Measurements from ENCODE around the gene HELLS.
"Not testable (repeated sequence)": the region's sequence is repeated elsewhere in the genome, so short reads cannot be mapped to it uniquely, and the experiment has no call there.

The HELLS gene

GRCh38 chr10:94546901-94547185 is 1.3 kb downstream of the HELLS start:
- peaks cover 14% of the 10 kb centered on the region for H3K4me1 ChIP-seq (ENCODE audit: control insufficient read depth, low read depth, low read length)
- H3K4me3 ChIP-seq (ENCODE audit: low read length), result peak overlapping the region; percentile 90
- H3K27ac ChIP-seq (ENCODE audit: low read length), result no peak overlapping the region
- H3K36me3 ChIP-seq (ENCODE audit: control insufficient read depth, low read depth, low read length), result peaks cover 38% of the 10 kb centered on the region
- peak overlapping the region; percentile 95 for H3K9ac ChIP-seq (ENCODE audit: low read length)
- H3K9me3 ChIP-seq (ENCODE audit: control insufficient read depth, low read depth, low read length), result no peaks in the 10 kb centered on the region
- H3K27me3 ChIP-seq (ENCODE audit: control insufficient read depth, insufficient read depth, low read length), result no peaks in the 10 kb centered on the region

- Histone ChIP-seq H3K27me3 (ENCODE audit: control insufficient read depth, insufficient read depth, low read length) (no peaks in the 10 kb centered on the region), H3K27ac (ENCODE audit: low read length) (no peak overlapping the region), H3K9ac (ENCODE audit: low read length) (peak overlapping the region; percentile 38), H3K4me1 (ENCODE audit: control insufficient read depth, low read depth, low read length) (peaks cover 14% of the 10 kb centered on the region), H3K9me3 (ENCODE audit: control insufficient read depth, low read depth, low read length) (no peaks in the 10 kb centered on the region), H3K36me3 (ENCODE audit: control insufficient read depth, low read depth, low read length) (peaks cover 50% of the 10 kb centered on the region), H3K4me3 (ENCODE audit: low read length) (peak overlapping the region; percentile 44)
These were observed 3.6 kb downstream of the HELLS start for GRCh38 chr10:94549221-94549620.

GRCh38 chr10:94567714-94568307 is 22.2 kb downstream of the HELLS start:
- H3K36me3 ChIP-seq (ENCODE audit: control insufficient read depth, low read depth, low read length), result peaks cover 92% of the 10 kb centered on the region
- H3K27ac ChIP-seq (ENCODE audit: low read length), result not testable (repeated sequence)

GRCh38 chr10:94571081-94571480 is 25.5 kb downstream of the HELLS start:
- H3K9ac ChIP-seq (ENCODE audit: low read length), result no peak overlapping the region
- no peaks in the 10 kb centered on the region for H3K4me1 ChIP-seq (ENCODE audit: control insufficient read depth, low read depth, low read length)
- no peaks in the 10 kb centered on the region for H3K9me3 ChIP-seq (ENCODE audit: control insufficient read depth, low read depth, low read length)
- H3K36me3 ChIP-seq (ENCODE audit: control insufficient read depth, low read depth, low read length), result peaks cover 86% of the 10 kb centered on the region
- no peak overlapping the region for H3K4me3 ChIP-seq (ENCODE audit: low read length)
- H3K27ac ChIP-seq (ENCODE audit: low read length), result no peak overlapping the region
- H3K27me3 ChIP-seq (ENCODE audit: control insufficient read depth, insufficient read depth, low read length), result no peaks in the 10 kb centered on the region

More at GRCh38 chr10:94567714-94568307, 22.2 kb downstream of the HELLS start:
- not testable (repeated sequence) for H3K9me3 ChIP-seq (ENCODE audit: control insufficient read depth, low read depth, low read length); H3K4me1 ChIP-seq (ENCODE audit: control insufficient read depth, low read depth, low read length); H3K9ac ChIP-seq (ENCODE audit: low read length); H3K4me3 ChIP-seq (ENCODE audit: low read length); H3K27me3 ChIP-seq (ENCODE audit: control insufficient read depth, insufficient read depth, low read length)

- Histone ChIP-seq H3K4me1 (ENCODE audit: control insufficient read depth, low read depth, low read length) (no peaks in the 10 kb centered on the region), H3K9me3 (ENCODE audit: control insufficient read depth, low read depth, low read length) (no peaks in the 10 kb centered on the region), H3K36me3 (ENCODE audit: control insufficient read depth, low read depth, low read length) (peaks cover 86% of the 10 kb centered on the region), H3K4me3 (ENCODE audit: low read length) (no peak overlapping the region), H3K9ac (ENCODE audit: low read length) (no peak overlapping the region), H3K27ac (ENCODE audit: low read length) (no peak overlapping the region), H3K27me3 (ENCODE audit: control insufficient read depth, insufficient read depth, low read length) (no peaks in the 10 kb centered on the region)
These were observed 25.9 kb downstream of the HELLS start for GRCh38 chr10:94571528-94571927.

- H3K27ac ChIP-seq (ENCODE audit: low read length), result no peak overlapping the region
- no peaks in the 10 kb centered on the region for H3K4me1 ChIP-seq (ENCODE audit: control insufficient read depth, low read depth, low read length)
- peaks cover 69% of the 10 kb centered on the region for H3K36me3 ChIP-seq (ENCODE audit: control insufficient read depth, low read depth, low read length)
- no peak overlapping the region for H3K4me3 ChIP-seq (ENCODE audit: low read length)
- H3K9me3 ChIP-seq (ENCODE audit: control insufficient read depth, low read depth, low read length), result no peaks in the 10 kb centered on the region
- H3K9ac ChIP-seq (ENCODE audit: low read length), result no peak overlapping the region
- no peaks in the 10 kb centered on the region for H3K27me3 ChIP-seq (ENCODE audit: control insufficient read depth, insufficient read depth, low read length)
These were observed 33.2 kb downstream of the HELLS start for GRCh38 chr10:94578790-94579189.

- peaks cover 66% of the 10 kb centered on the region for H3K36me3 ChIP-seq (ENCODE audit: control insufficient read depth, low read depth, low read length)
These were observed 37.5 kb downstream of the HELLS start for GRCh38 chr10:94583124-94583523.

GRCh38 chr10:94591461-94592205 is 46.0 kb downstream of the HELLS start:
- Histone ChIP-seq H3K4me1 (ENCODE audit: control insufficient read depth, low read depth, low read length) (no peaks in the 10 kb centered on the region), H3K27me3 (ENCODE audit: control insufficient read depth, insufficient read depth, low read length) (no peaks in the 10 kb centered on the region), H3K9ac (ENCODE audit: low read length) (no peak overlapping the region), H3K36me3 (ENCODE audit: control insufficient read depth, low read depth, low read length) (peaks cover 92% of the 10 kb centered on the region), H3K27ac (ENCODE audit: low read length) (no peak overlapping the region), H3K4me3 (ENCODE audit: low read length) (no peak overlapping the region), H3K9me3 (ENCODE audit: control insufficient read depth, low read depth, low read length) (no peaks in the 10 kb centered on the region)

More at GRCh38 chr10:94583124-94583523, 37.5 kb downstream of the HELLS start:
- no peaks in the 10 kb centered on the region for H3K9me3 ChIP-seq (ENCODE audit: control insufficient read depth, low read depth, low read length)
- no peaks in the 10 kb centered on the region for H3K27me3 ChIP-seq (ENCODE audit: control insufficient read depth, insufficient read depth, low read length)
- H3K4me3 ChIP-seq (ENCODE audit: low read length), result no peak overlapping the region
- H3K9ac ChIP-seq (ENCODE audit: low read length), result no peak overlapping the region
- no peak overlapping the region for H3K27ac ChIP-seq (ENCODE audit: low read length)
- no peaks in the 10 kb centered on the region for H3K4me1 ChIP-seq (ENCODE audit: control insufficient read depth, low read depth, low read length)

- Histone ChIP-seq H3K9ac (ENCODE audit: low read length) (no peak overlapping the region), H3K27ac (ENCODE audit: low read length) (no peak overlapping the region), H3K4me1 (ENCODE audit: control insufficient read depth, low read depth, low read length) (no peaks in the 10 kb centered on the region), H3K27me3 (ENCODE audit: control insufficient read depth, insufficient read depth, low read length) (no peaks in the 10 kb centered on the region), H3K36me3 (ENCODE audit: control insufficient read depth, low read depth, low read length) (peaks cover 87% of the 10 kb centered on the region), H3K9me3 (ENCODE audit: control insufficient read depth, low read depth, low read length) (no peaks in the 10 kb centered on the region), H3K4me3 (ENCODE audit: low read length) (no peak overlapping the region)
These were observed 57.3 kb downstream of the HELLS start for GRCh38 chr10:94602729-94603515.

GRCh38 chr10:94607111-94607510 is 61.5 kb downstream of the HELLS start:
- Histone ChIP-seq H3K27me3 (ENCODE audit: control insufficient read depth, insufficient read depth, low read length) (no peaks in the 10 kb centered on the region), H3K9ac (ENCODE audit: low read length) (no peak overlapping the region), H3K4me3 (ENCODE audit: low read length) (no peak overlapping the region), H3K36me3 (ENCODE audit: control insufficient read depth, low read depth, low read length) (peaks cover 72% of the 10 kb centered on the region), H3K27ac (ENCODE audit: low read length) (no peak overlapping the region), H3K4me1 (ENCODE audit: control insufficient read depth, low read depth, low read length) (no peaks in the 10 kb centered on the region), H3K9me3 (ENCODE audit: control insufficient read depth, low read depth, low read length) (no peaks in the 10 kb centered on the region)

GRCh38 chr10:94608559-94608958 is 63.0 kb downstream of the HELLS start:
- Histone ChIP-seq H3K27ac (ENCODE audit: low read length) (no peak overlapping the region), H3K4me3 (ENCODE audit: low read length) (no peak overlapping the region), H3K4me1 (ENCODE audit: control insufficient read depth, low read depth, low read length) (no peaks in the 10 kb centered on the region), H3K9me3 (ENCODE audit: control insufficient read depth, low read depth, low read length) (no peaks in the 10 kb centered on the region), H3K9ac (ENCODE audit: low read length) (no peak overlapping the region), H3K27me3 (ENCODE audit: control insufficient read depth, insufficient read depth, low read length) (no peaks in the 10 kb centered on the region), H3K36me3 (ENCODE audit: control insufficient read depth, low read depth, low read length) (peaks cover 64% of the 10 kb centered on the region)
